ENCODE results near the gene TTC22. TPM values are rescaled to one million over a fixed set of nuclear protein-coding genes. Genes with fewer than 3 reads are reported as not detected.

TTC22 gene
- total and polyA plus RNA-seq, 7 experiments from 2014 or later, result 2.0 to 16.6 (median 7.3) TPM

- no peak for DNase-seq
- peaks cover 0 to 16% (median 6%) of the 10 kb centered on the region in 3 experiments for H3K36me3 ChIP-seq (ENCODE audit: control insufficient read depth in 2 of 3, insufficient read depth in 3 of 3, low read length in 3 of 3)
- no peaks in the 10 kb centered on the region for H3K27me3 ChIP-seq (ENCODE audit: control insufficient read depth in 2 of 2, insufficient read depth in 2 of 2, low read length in 2 of 2)
- intact Hi-C loops (cut with micrococcal nuclease), result no loop called here
- peaks cover 0 to 7% (median 0%) of the 10 kb centered on the region in 11 donors for H3K9me3 Mint-ChIP-seq
- H3K27ac Mint-ChIP-seq, result peak overlapping the region in 1 of 9 donors; percentile 37
- H3K4me3 Mint-ChIP-seq, result peak overlapping the region in 2 of 10 donors; percentile 5 to 44
- no peak overlapping the region for H3K27ac ChIP-seq (ENCODE audit: low read depth, low read length)
- H3K9me3 ChIP-seq (ENCODE audit: control insufficient read depth in 2 of 3, low read length in 3 of 3), result peaks cover 0 to 3% (median 0%) of the 10 kb centered on the region in 3 experiments
- ATAC-seq, result no peak
- H3K4me3 ChIP-seq (ENCODE audit: low read length), result no peak overlapping the region
- peaks cover 30 to 34% of the 10 kb centered on the region in 2 donors for H3K4me1 ChIP-seq (ENCODE audit: control insufficient read depth in 2 of 2, insufficient read depth in 2 of 2, low read length in 2 of 2)
- H3K36me3 Mint-ChIP-seq, result peaks cover 0 to 31% (median 0%) of the 10 kb centered on the region in 5 donors
- H3K27me3 Mint-ChIP-seq, result no peaks in the 10 kb centered on the region
- peaks cover 37 to 65% (median 49%) of the 10 kb centered on the region in 7 donors for H3K4me1 Mint-ChIP-seq
- ChIA-PET POLR2A (no interaction called here), CTCF (no interaction called here)
Measured at GRCh38 chr1:54796902-54797301, 4.2 kb downstream of the TTC22 start.

- Mint-ChIP-seq H3K4me1 (peaks cover 31 to 57% (median 41%) of the 10 kb centered on the region in 7 donors), H3K27me3 (no peaks in the 10 kb centered on the region), H3K36me3 (peaks cover 0 to 40% (median 0%) of the 10 kb centered on the region in 5 donors), H3K27ac (peak overlapping the region in 2 of 9 donors; percentile 4 to 47), H3K9me3 (peaks cover 0 to 8% (median 0%) of the 10 kb centered on the region in 11 donors), H3K4me3 (peak overlapping the region in 1 of 10 donors; percentile 29)
- Histone ChIP-seq H3K9me3 (ENCODE audit: control insufficient read depth in 2 of 3, low read length in 3 of 3) (peaks cover 0 to 5% (median 0%) of the 10 kb centered on the region in 3 experiments), H3K4me3 (ENCODE audit: low read length) (no peak overlapping the region), H3K27me3 (ENCODE audit: control insufficient read depth in 2 of 2, insufficient read depth in 2 of 2, low read length in 2 of 2) (no peaks in the 10 kb centered on the region), H3K36me3 (ENCODE audit: control insufficient read depth in 2 of 3, insufficient read depth in 3 of 3, low read length in 3 of 3) (peaks cover 0 to 22% (median 6%) of the 10 kb centered on the region in 3 experiments), H3K27ac (ENCODE audit: low read depth, low read length) (no peak overlapping the region), H3K4me1 (ENCODE audit: control insufficient read depth in 2 of 2, insufficient read depth in 2 of 2, low read length in 2 of 2) (peaks cover 25 to 27% of the 10 kb centered on the region in 2 donors)
- ChIA-PET POLR2A (no interaction called here), CTCF (interaction anchor here (0.9 kb wide), 1 partner anchor 8 kb away, joined by 3 read pairs; no protein-coding TSS in a partner anchor)
- intact Hi-C loops (cut with micrococcal nuclease), result no loop called here
- ATAC-seq (no peak), DNase-seq (no peak)
Measured at GRCh38 chr1:54795841-54796468, 5.2 kb downstream of the TTC22 start.

GRCh38 chr1:54795356-54795665 lies 5.8 kb downstream of the TTC22 start:
- peaks cover 0 to 8% (median 0%) of the 10 kb centered on the region in 11 donors for H3K9me3 Mint-ChIP-seq
- Histone ChIP-seq H3K4me3 (ENCODE audit: low read length) (no peak overlapping the region), H3K27ac (ENCODE audit: low read depth, low read length) (no peak overlapping the region), H3K27me3 (ENCODE audit: control insufficient read depth in 2 of 2, insufficient read depth in 2 of 2, low read length in 2 of 2) (no peaks in the 10 kb centered on the region), H3K4me1 (ENCODE audit: control insufficient read depth in 2 of 2, insufficient read depth in 2 of 2, low read length in 2 of 2) (peaks cover 22 to 24% of the 10 kb centered on the region in 2 donors), H3K36me3 (ENCODE audit: control insufficient read depth in 2 of 3, insufficient read depth in 3 of 3, low read length in 3 of 3) (peaks cover 0 to 23% (median 6%) of the 10 kb centered on the region in 3 experiments), H3K9me3 (ENCODE audit: control insufficient read depth in 2 of 3, low read length in 3 of 3) (peaks cover 0 to 5% (median 0%) of the 10 kb centered on the region in 3 experiments)
- intact Hi-C loops (cut with micrococcal nuclease), result no loop called here
- no peak for ATAC-seq
- peak overlapping the region in 2 of 10 donors; percentile 8 to 30 for H3K4me3 Mint-ChIP-seq
- DNase-seq, result no peak
- H3K27me3 Mint-ChIP-seq, result no peaks in the 10 kb centered on the region
- H3K27ac Mint-ChIP-seq, result peak overlapping the region in 3 of 9 donors; percentile 4 to 67 (median 47)
- CTCF ChIA-PET, result interaction anchor here (0.9 kb wide), 1 partner anchor 9 kb away, joined by 3 read pairs; no protein-coding TSS in a partner anchor
- H3K4me1 Mint-ChIP-seq, result peaks cover 31 to 56% (median 41%) of the 10 kb centered on the region in 7 donors
- POLR2A ChIA-PET, result no interaction called here
- peaks cover 0 to 42% (median 0%) of the 10 kb centered on the region in 5 donors for H3K36me3 Mint-ChIP-seq

- no peak for DNase-seq
- H3K4me1 ChIP-seq (ENCODE audit: control insufficient read depth in 2 of 2, insufficient read depth in 2 of 2, low read length in 2 of 2), result peaks cover 16 to 18% of the 10 kb centered on the region in 2 donors
- H3K9me3 Mint-ChIP-seq, result peaks cover 0 to 8% (median 0%) of the 10 kb centered on the region in 11 donors
- CTCF ChIA-PET, result interaction anchor here (0.9 kb wide), 1 partner anchor 9 kb away, joined by 3 read pairs; no protein-coding TSS in a partner anchor
- no peaks in the 10 kb centered on the region for H3K27me3 ChIP-seq (ENCODE audit: control insufficient read depth in 2 of 2, insufficient read depth in 2 of 2, low read length in 2 of 2)
- no peak overlapping the region for H3K4me3 ChIP-seq (ENCODE audit: low read length)
- no peaks in the 10 kb centered on the region for H3K27me3 Mint-ChIP-seq
- H3K27ac Mint-ChIP-seq, result peak overlapping the region in 4 of 9 donors; percentile 5 to 68 (median 36)
- POLR2A ChIA-PET, result no interaction called here
- no peak overlapping the region for H3K27ac ChIP-seq (ENCODE audit: low read depth, low read length)
- no peak for ATAC-seq
- peaks cover 0 to 24% (median 6%) of the 10 kb centered on the region in 3 experiments for H3K36me3 ChIP-seq (ENCODE audit: control insufficient read depth in 2 of 3, insufficient read depth in 3 of 3, low read length in 3 of 3)
- peaks cover 0 to 5% (median 0%) of the 10 kb centered on the region in 3 experiments for H3K9me3 ChIP-seq (ENCODE audit: control insufficient read depth in 2 of 3, low read length in 3 of 3)
- H3K4me3 Mint-ChIP-seq, result no peak overlapping the region
- peaks cover 0 to 45% (median under 1%) of the 10 kb centered on the region in 5 donors for H3K36me3 Mint-ChIP-seq
- peaks cover 25 to 50% (median 39%) of the 10 kb centered on the region in 7 donors for H3K4me1 Mint-ChIP-seq
- intact Hi-C loops (cut with micrococcal nuclease), result no loop called here
Measured at GRCh38 chr1:54794451-54795355, 6.4 kb downstream of the TTC22 start.

- CTCF ChIA-PET, result interaction anchor here (2.0 kb wide), 1 partner anchor 9 kb away, joined by 6 read pairs; the partner anchor contains the start of gene TTC22
- Mint-ChIP-seq H3K9me3 (peaks cover 0 to 8% (median 0%) of the 10 kb centered on the region in 11 donors), H3K4me1 (peaks cover 9 to 31% (median 28%) of the 10 kb centered on the region in 7 donors), H3K27ac (no peak overlapping the region), H3K27me3 (no peaks in the 10 kb centered on the region), H3K4me3 (no peak overlapping the region), H3K36me3 (peaks cover 0 to 45% (median 2%) of the 10 kb centered on the region in 5 donors)
- POLR2A ChIA-PET, result interaction anchor here (1.0 kb wide), 1 partner anchor 8 kb away, joined by 3 read pairs; the partner anchor contains the start of gene TTC22
- Histone ChIP-seq H3K4me3 (ENCODE audit: low read length) (no peak overlapping the region), H3K4me1 (ENCODE audit: control insufficient read depth in 2 of 2, insufficient read depth in 2 of 2, low read length in 2 of 2) (no peaks in the 10 kb centered on the region), H3K36me3 (ENCODE audit: control insufficient read depth in 2 of 3, insufficient read depth in 3 of 3, low read length in 3 of 3) (peaks cover 0 to 24% (median 6%) of the 10 kb centered on the region in 3 experiments), H3K27me3 (ENCODE audit: control insufficient read depth in 2 of 2, insufficient read depth in 2 of 2, low read length in 2 of 2) (no peaks in the 10 kb centered on the region), H3K9me3 (ENCODE audit: control insufficient read depth in 2 of 3, low read length in 3 of 3) (peaks cover 0 to 5% (median 0%) of the 10 kb centered on the region in 3 experiments), H3K27ac (ENCODE audit: low read depth, low read length) (no peak overlapping the region)
- ATAC-seq, result no peak
- no peak for DNase-seq
- intact Hi-C loops (cut with micrococcal nuclease), result no loop called here
Measured at GRCh38 chr1:54792686-54793282, 8.3 kb downstream of the TTC22 start.
